H1 (cell line): Measurements from ENCODE around the gene SLC25A21. TPM values are rescaled to one million over a fixed set of nuclear protein-coding genes. Genes with fewer than 3 reads are reported as not detected.

ENCODE experiments used
- CTCF ChIA-PET: fragments of 300-600 bp; sonication (Branson Sonifier 250); formaldehyde crosslinking; loops from one replicate; lab custom pipeline; 2021; ENCODE audit not compliant: partially characterized antibody; lab: Charles Lee
- POLR2A ChIA-PET: fragments of 300-600 bp; sonication (Branson Sonifier 250); formaldehyde crosslinking; loops from one replicate; lab custom pipeline; 2021; ENCODE audit warnings: inconsistent platforms; ENCODE audit not compliant: partially characterized antibody; lab: Charles Lee
- DNase-seq, 2 experiments: peaks; one replicate each; pipeline versions ENCODE4 v3.0.0 to v3.0.0-alpha.2; 2010 to 2022; ENCODE audit warnings: low spot score in 2 of 2, low read depth in 1 of 2, mixed read lengths in 1 of 2
- FAIRE-seq: peaks from 2 replicates; lab custom pipeline; 2011; peaks lifted over from hg19 to GRCh38; lab: Jason Lieb, UNC
- H2AFZ ChIP-seq: 2 replicates; pipeline ENCODE4 v1.8.1; 2012; ENCODE audit warnings: low read length, inconsistent platforms
- H2AK5ac ChIP-seq: 2 replicates; pipeline ENCODE4 v1.6.1; 2013; ENCODE audit warnings: low read depth, low read length
- H2BK120ac ChIP-seq: replicated peaks from 2 replicates; pipeline ENCODE3; 2013; ENCODE audit warnings: low read depth, low read length, inconsistent platforms
- H2BK12ac ChIP-seq: 2 replicates; pipeline ENCODE4 v1.6.1; 2013; ENCODE audit warnings: low read depth, low read length
- H2BK15ac ChIP-seq: 2 replicates; pipeline ENCODE4 v1.6.1; 2013; ENCODE audit warnings: low read length
- H2BK20ac ChIP-seq: 2 replicates; pipeline ENCODE4 v1.6.1; 2013; ENCODE audit warnings: low read length
- H2BK5ac ChIP-seq: 2 replicates; pipeline ENCODE4 v1.6.1; 2013; ENCODE audit warnings: low read depth, low read length
- H3K14ac ChIP-seq: 2 replicates; pipeline ENCODE4 v1.6.1; 2013; ENCODE audit warnings: inconsistent platforms; ENCODE audit not compliant: insufficient read length
- H3K18ac ChIP-seq: 2 replicates; pipeline ENCODE4 v1.6.1; 2013; ENCODE audit warnings: low read length; ENCODE audit errors: extremely low read depth
- H3K23ac ChIP-seq: 2 replicates; pipeline ENCODE4 v1.6.1; 2013; ENCODE audit warnings: inconsistent platforms; ENCODE audit not compliant: insufficient read length
- H3K23me2 ChIP-seq: 2 replicates; pipeline ENCODE4 v1.6.1; 2013; ENCODE audit warnings: low read depth, low read length
- H3K27ac ChIP-seq: 2 replicates; pipeline ENCODE4 v1.6.1; 2011; ENCODE audit warnings: low read depth, low read length, inconsistent platforms
- H3K27me3 ChIP-seq, 4 experiments: replicated peaks in 1 of 4; 1 replicate in 1 of 4; 2 replicates in 3 of 4; pipeline versions ENCODE4 v1.6.1 to v1.8.1; 2011 to 2013; ENCODE audit warnings: low read length in 3 of 4, mild to moderate bottlenecking in 3 of 4, inconsistent platforms in 2 of 4, mixed read lengths in 2 of 4, moderate library complexity in 1 of 4; ENCODE audit not compliant: control insufficient read depth in 3 of 4, insufficient read depth in 3 of 4; ENCODE audit errors: extremely low read depth in 1 of 4
- H3K36me3 ChIP-seq, 4 experiments: 2 replicates each; pipeline versions ENCODE4 v1.6.1 to v1.8.1; 2011 to 2013; ENCODE audit warnings: mild to moderate bottlenecking in 4 of 4, low read length in 3 of 4, moderate library complexity in 2 of 4, control low read depth in 1 of 4, inconsistent platforms in 1 of 4; ENCODE audit not compliant: insufficient read depth in 4 of 4, control insufficient read depth in 2 of 4
- H3K4ac ChIP-seq: replicated peaks from 2 replicates; pipeline ENCODE3; 2013; ENCODE audit warnings: low read length, low read depth, mixed read lengths, inconsistent platforms; ENCODE audit not compliant: insufficient read length
- H3K4me1 ChIP-seq, 4 experiments: replicated peaks in 1 of 4; 1 replicate in 1 of 4; 2 replicates in 3 of 4; pipeline versions ENCODE4 v1.6.1 to v1.8.1; 2011 to 2013; ENCODE audit warnings: low read length in 3 of 4, inconsistent platforms in 2 of 4, mixed read lengths in 1 of 4; ENCODE audit not compliant: insufficient read depth in 4 of 4, control insufficient read depth in 3 of 4
- H3K4me2 ChIP-seq, 2 experiments: 2 replicates each; pipeline versions ENCODE4 v1.6.1 to v1.8.1; 2011 to 2013; ENCODE audit warnings: low read depth in 2 of 2, low read length in 2 of 2, control low read depth in 1 of 2, inconsistent platforms in 1 of 2, mild to moderate bottlenecking in 1 of 2; ENCODE audit not compliant: insufficient read depth in 1 of 2
- H3K4me3 ChIP-seq, 4 experiments: fragments of 200-600, 300-600 bp in 1 of 4; sonication (generic), shearing (Covaris generic), sonication (Bioruptor Twin) in 1 of 4; 2 replicates each; pipeline versions ENCODE4 v1.5.1 to v1.8.1; 2011 to 2016; ENCODE audit warnings: low read length in 4 of 4, low read depth in 3 of 4, control low read depth in 2 of 4, inconsistent platforms in 2 of 4, mild to moderate bottlenecking in 2 of 4, mixed read lengths in 1 of 4, moderate library complexity in 1 of 4; ENCODE audit not compliant: insufficient read depth in 2 of 4; ENCODE audit errors: extremely low read depth in 1 of 4
- H3K56ac ChIP-seq: replicated peaks from 2 replicates; pipeline ENCODE3; 2013; ENCODE audit warnings: low read depth, mild to moderate bottlenecking, mixed read lengths, low read length, inconsistent platforms; ENCODE audit not compliant: insufficient read length
- H3K79me1 ChIP-seq: 2 replicates; pipeline ENCODE4 v1.6.1; 2013; ENCODE audit warnings: low read depth, low read length, control low read depth
- H3K79me2 ChIP-seq, 2 experiments: 2 replicates each; pipeline versions ENCODE4 v1.6.1 to v1.8.1; 2012 to 2013; ENCODE audit warnings: low read length in 2 of 2, mild to moderate bottlenecking in 2 of 2, inconsistent platforms in 1 of 2; ENCODE audit not compliant: insufficient read depth in 2 of 2, control insufficient read depth in 1 of 2
- H3K9ac ChIP-seq, 4 experiments: replicated peaks in 1 of 4; 1 replicate in 1 of 4; 2 replicates in 3 of 4; pipeline versions ENCODE4 v1.6.1 to v1.8.1; 2011 to 2013; ENCODE audit warnings: low read depth in 3 of 4, low read length in 3 of 4, control low read depth in 2 of 4, mild to moderate bottlenecking in 2 of 4, moderate library complexity in 2 of 4, inconsistent platforms in 1 of 4; ENCODE audit errors: extremely low read depth in 1 of 4
- H3K9me3 ChIP-seq, 2 experiments: 2 replicates each; pipeline versions ENCODE4 v1.6.1 to v1.8.1; 2012 to 2013; ENCODE audit warnings: mild to moderate bottlenecking in 2 of 2, moderate library complexity in 2 of 2, control low read depth in 1 of 2, inconsistent platforms in 1 of 2, low read depth in 1 of 2, low read length in 1 of 2, mixed read lengths in 1 of 2; ENCODE audit not compliant: insufficient read depth in 2 of 2
- H4K20me1 ChIP-seq, 2 experiments: replicated peaks in 1 of 2; 2 replicates each; pipeline versions ENCODE3 to v1.8.1; 2011 to 2013; ENCODE audit warnings: inconsistent platforms in 2 of 2, low read length in 2 of 2, mild to moderate bottlenecking in 1 of 2; ENCODE audit not compliant: insufficient read depth in 2 of 2, control insufficient read depth in 1 of 2
- H4K5ac ChIP-seq: 2 replicates; pipeline ENCODE4 v1.6.1; 2013; ENCODE audit warnings: low read length, low read depth, mixed read lengths, inconsistent platforms; ENCODE audit not compliant: insufficient read length
- H4K8ac ChIP-seq: 2 replicates; pipeline ENCODE4 v1.8.0; 2013; ENCODE audit warnings: mild to moderate bottlenecking, moderate library complexity, low read length, inconsistent platforms; ENCODE audit not compliant: insufficient read depth; ENCODE audit errors: extremely low read depth
- H4K91ac ChIP-seq: replicated peaks from 2 replicates; pipeline ENCODE3; 2013; ENCODE audit warnings: low read length, mixed read lengths, inconsistent platforms; ENCODE audit not compliant: insufficient read length
- GTF2F1 ChIP-seq: IDR thresholded peaks from 2 replicates; pipeline ENCODE4 v1.6.1; 2012; ENCODE audit warnings: low read depth, low read length, improper control_type of control experiment, borderline replicate concordance
- MAX ChIP-seq: IDR thresholded peaks from 2 replicates; pipeline ENCODE4 v1.6.1; 2012; ENCODE audit warnings: inconsistent platforms
- SP1 ChIP-seq: IDR thresholded peaks from 2 replicates; pipeline ENCODE4 v1.6.1; 2011; ENCODE audit warnings: low read depth, low read length
- TAF7 ChIP-seq: optimal IDR thresholded peaks from 2 replicates; pipeline ENCODE3; 2011; ENCODE audit warnings: low read depth, mild to moderate bottlenecking, inconsistent platforms, low read length, moderate library complexity, borderline replicate concordance
- WGBS, 2 experiments: shearing (Covaris generic) in 1 of 2; methylation state at CpG; one replicate each; pipeline versions ENCODE4 v1.1.6 to v1.1.7; 2013 to 2015; ENCODE audit warnings: low lambda C conversion rate in 2 of 2, mixed read lengths in 2 of 2, inconsistent platforms in 1 of 2, low coverage in 1 of 2, missing lambda C conversion rate in 1 of 2; ENCODE audit not compliant: insufficient replicate concordance in 2 of 2, insufficient coverage in 1 of 2, insufficient read length in 1 of 2; ENCODE audit errors: extremely low coverage in 1 of 2, missing lambda C conversion rate in 1 of 2; 5-methylcytosine and 5-hydroxymethylcytosine counted together
- polyA plus RNA-seq, 7 experiments: library from polyadenylated mRNA; depleted of rRNA in 3 of 7; stranded (reverse) in 5 of 7; unstranded in 2 of 7; fragments of >200 nt in 5 of 7; fragments of 200-250 nt in 2 of 7; gene quantifications; 1 replicate in 5 of 7; 2 replicates in 1 of 7; 4 replicates in 1 of 7; pipeline versions ENCODE4 v1.2.1 to v1.2.3, GENCODE V29; 2011 to 2013; ENCODE audit warnings: missing spikeins in 2 of 7, mixed read lengths in 2 of 7
- total RNA-seq: library from RNA; stranded (reverse); fragmentation: NEBNext Ultra II Directional; extraction: Animal tissue kit (Norgen Biotek cat#: 25700); gene quantifications from 2 replicates; pipeline ENCODE4 v1.2.1, GENCODE V29; 2021
- TF ChIP-seq, protein P1 (sequence below): IDR thresholded peaks from 2 replicates; pipeline ENCODE4 v1.6.1; 2011; ENCODE audit warnings: low read depth, mild to moderate bottlenecking, low read length; ENCODE audit not compliant: insufficient read depth

The SLC25A21 gene
- total and polyA plus RNA-seq, 2 of the 8 experiments (the other 6 are each of a cell fraction or from before 2014, with no cell fraction given) = 6.9 to 15.7 TPM

- no peak overlapping the region for H3K23ac ChIP-seq
- FAIRE-seq = no peak
- no peak overlapping the region; the same call in none of the 2 replicates for H2AK5ac ChIP-seq
- no peak overlapping the region for H2AFZ ChIP-seq
- H3K4me3 ChIP-seq = no peak overlapping the region
- H2BK5ac ChIP-seq = no peak overlapping the region
- no peak overlapping the region for H3K18ac ChIP-seq
- H3K56ac ChIP-seq = no peak overlapping the region
- no peak overlapping the region for H2BK120ac ChIP-seq
- no peaks in the 10 kb centered on the region for H3K27me3 ChIP-seq
- H3K9me3 ChIP-seq = no peaks in the 10 kb centered on the region
- H4K20me1 ChIP-seq = no peaks in the 10 kb centered on the region
- peaks cover 4% of the 10 kb centered on the region; the same call in 1 of the 2 replicates for H3K79me1 ChIP-seq
- H3K9ac ChIP-seq = no peak overlapping the region
- TF ChIP-seq TAF7 = no peak
- TF ChIP-seq MAX = no peak
- no peak for TF ChIP-seq GTF2F1
- no peak for TF ChIP-seq SP1
- TF ChIP-seq, protein P1, sequence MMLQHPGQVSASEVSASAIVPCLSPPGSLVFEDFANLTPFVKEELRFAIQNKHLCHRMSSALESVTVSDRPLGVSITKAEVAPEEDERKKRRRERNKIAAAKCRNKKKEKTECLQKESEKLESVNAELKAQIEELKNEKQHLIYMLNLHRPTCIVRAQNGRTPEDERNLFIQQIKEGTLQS = no peak
- H3K23me2 ChIP-seq = no peaks in the 10 kb centered on the region
- H4K8ac ChIP-seq = no peak overlapping the region
- H4K91ac ChIP-seq = no peak overlapping the region
- no peaks in the 10 kb centered on the region; a peak in 1 of 8 replicates for H3K36me3 ChIP-seq
- no peak overlapping the region for H4K5ac ChIP-seq
- 84% methylated on average over 5 of the region's 5 CpGs; no CpG with 5 or more reads in 1 of the 2 experiments for WGBS, 2 experiments
- no peak overlapping the region for H3K4me2 ChIP-seq
- no peak for DNase-seq
- no peak overlapping the region for H2BK20ac ChIP-seq
- H3K4ac ChIP-seq = no peak overlapping the region
- H3K4me1 ChIP-seq = no peaks in the 10 kb centered on the region; a peak in 1 of 7 replicates
- POLR2A ChIA-PET = interaction anchor here (0.9 kb wide), 2 partner anchors 18 to 44 kb away, joined by 4 read pairs; partner anchors contain the start of gene MIPOL1
- H3K27ac ChIP-seq = no peak overlapping the region
- CTCF ChIA-PET = interaction anchor here (0.8 to 3.0 kb wide), 11 partner anchors 13 to 629 kb away, joined by 3 to 19 read pairs (median 5); partner anchors contain the start of gene MIPOL1
- no peak overlapping the region for H3K14ac ChIP-seq
- peaks cover 0 to 9% of the 10 kb centered on the region in 2 experiments; a peak in 1 of 4 replicates for H3K79me2 ChIP-seq
- no peak overlapping the region for H2BK12ac ChIP-seq
- H2BK15ac ChIP-seq = no peak overlapping the region
Measured at GRCh38 chr14:37153483-37153882, 18.9 kb downstream of the SLC25A21 start.
